Hematopoietic multipotent progenitor cell treated with erythropoietin and hydrocortisone succinate and interleukin-3 and kit ligand, for 15 days (in vitro differentiated cells): ENCODE measurements around the gene RFC4.
"Not testable (repeated sequence)": the region's sequence is repeated elsewhere in the genome, so short reads cannot be mapped to it uniquely, and the experiment has no call there.

Experiments used
- DNase-seq: peaks from one replicate; pipeline ENCODE4 v3.0.0-alpha.2; 2015; ENCODE audit warnings: low spot score

Gene RFC4, protein sequence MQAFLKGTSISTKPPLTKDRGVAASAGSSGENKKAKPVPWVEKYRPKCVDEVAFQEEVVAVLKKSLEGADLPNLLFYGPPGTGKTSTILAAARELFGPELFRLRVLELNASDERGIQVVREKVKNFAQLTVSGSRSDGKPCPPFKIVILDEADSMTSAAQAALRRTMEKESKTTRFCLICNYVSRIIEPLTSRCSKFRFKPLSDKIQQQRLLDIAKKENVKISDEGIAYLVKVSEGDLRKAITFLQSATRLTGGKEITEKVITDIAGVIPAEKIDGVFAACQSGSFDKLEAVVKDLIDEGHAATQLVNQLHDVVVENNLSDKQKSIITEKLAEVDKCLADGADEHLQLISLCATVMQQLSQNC

DNA sequence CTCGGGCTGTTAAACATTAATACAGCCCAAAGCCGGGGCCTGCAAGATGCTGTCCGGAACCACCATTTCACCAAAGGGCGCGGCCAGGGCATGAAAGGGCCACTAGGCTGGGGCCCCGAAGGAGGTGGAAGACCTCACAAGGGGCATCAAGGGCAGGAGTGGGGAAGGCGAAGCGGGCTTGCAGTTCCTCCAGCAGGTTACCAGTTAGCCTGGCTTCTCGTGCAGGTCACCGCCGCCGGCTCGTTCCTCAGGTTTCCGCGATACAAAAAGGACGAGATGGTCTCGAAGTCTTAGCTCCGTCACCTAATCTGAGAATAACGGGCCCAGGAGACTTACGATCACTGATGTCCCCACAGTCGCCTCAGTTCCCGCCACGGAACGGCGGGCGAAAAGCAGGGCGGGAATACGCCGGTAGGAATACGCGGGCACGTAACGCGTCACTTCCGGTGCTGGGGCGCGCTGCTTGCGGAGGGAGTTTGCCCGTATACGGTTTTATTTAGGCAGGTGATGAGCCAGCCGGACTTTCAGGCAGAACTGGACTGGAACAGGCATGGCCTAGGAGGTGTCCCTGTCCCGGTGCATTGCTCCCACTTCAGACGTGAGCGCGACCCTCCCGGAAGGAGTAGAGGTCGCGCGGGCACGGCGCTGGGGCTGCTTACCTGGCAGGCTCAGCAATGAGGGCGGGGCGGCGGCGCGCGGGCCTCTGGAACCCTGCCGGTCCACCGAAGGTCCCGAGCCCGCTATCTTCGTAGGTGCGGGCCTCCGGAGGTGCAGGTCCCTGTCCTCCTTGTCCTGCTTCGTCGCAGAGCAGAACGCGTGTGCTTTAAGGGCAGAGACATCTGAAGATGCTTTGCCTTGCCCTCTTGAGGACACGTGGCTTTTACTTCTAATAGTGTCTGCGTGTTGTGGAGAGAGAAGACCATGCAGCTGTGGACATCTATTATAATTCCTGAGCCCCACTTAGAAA lies at the start of gene RFC4:
Gene RFC4, minus strand, starts transcription at position 394 of the 967 bp plus-strand sequence. CDS start 1,769 bp downstream, outside the sequence.
- peak; percentile 87 for DNase-seq

DNA sequence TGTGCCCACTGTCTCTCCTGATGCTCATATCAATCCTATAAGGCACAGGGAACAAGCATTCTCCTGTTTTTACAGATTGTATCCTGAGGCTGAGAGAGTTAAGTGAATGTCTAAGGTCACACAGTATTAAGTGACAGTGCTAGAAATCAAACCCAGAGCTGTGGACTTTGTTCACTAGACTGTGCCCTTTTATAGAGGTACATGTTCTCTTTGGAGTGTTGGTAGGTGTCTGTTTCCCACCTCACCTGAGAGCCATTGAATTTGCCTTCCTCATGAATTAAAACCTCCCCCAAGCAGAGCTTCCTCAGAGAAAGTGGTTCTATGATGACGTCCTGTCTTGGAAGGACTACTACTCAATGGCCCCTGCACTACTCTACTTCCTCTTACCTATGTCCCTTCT lies 48.7 kb upstream of the RFC4 start:
- DNase-seq = no peak

DNA sequence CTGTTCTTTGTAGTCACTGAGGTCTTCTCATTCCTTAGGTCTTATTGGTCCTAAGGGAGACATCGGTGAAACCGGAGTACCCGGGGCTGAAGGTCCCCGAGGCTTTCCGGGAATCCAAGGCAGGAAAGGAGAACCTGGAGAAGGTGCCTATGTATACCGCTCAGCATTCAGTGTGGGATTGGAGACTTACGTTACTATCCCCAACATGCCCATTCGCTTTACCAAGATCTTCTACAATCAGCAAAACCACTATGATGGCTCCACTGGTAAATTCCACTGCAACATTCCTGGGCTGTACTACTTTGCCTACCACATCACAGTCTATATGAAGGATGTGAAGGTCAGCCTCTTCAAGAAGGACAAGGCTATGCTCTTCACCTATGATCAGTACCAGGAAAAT lies 47.9 kb upstream of the RFC4 start:
- DNase-seq = no peak

DNA sequence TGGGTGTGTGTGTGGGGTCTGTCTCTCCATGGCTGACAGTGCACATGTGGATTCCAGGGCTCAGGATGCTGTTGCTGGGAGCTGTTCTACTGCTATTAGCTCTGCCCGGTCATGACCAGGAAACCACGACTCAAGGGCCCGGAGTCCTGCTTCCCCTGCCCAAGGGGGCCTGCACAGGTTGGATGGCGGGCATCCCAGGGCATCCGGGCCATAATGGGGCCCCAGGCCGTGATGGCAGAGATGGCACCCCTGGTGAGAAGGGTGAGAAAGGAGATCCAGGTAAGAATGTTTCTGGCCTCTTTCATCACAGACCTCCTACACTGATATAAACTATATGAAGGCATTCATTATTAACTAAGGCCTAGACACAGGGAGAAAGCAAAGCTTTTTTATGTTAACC lies 46.7 kb upstream of the RFC4 start:
- DNase-seq = no peak

DNA sequence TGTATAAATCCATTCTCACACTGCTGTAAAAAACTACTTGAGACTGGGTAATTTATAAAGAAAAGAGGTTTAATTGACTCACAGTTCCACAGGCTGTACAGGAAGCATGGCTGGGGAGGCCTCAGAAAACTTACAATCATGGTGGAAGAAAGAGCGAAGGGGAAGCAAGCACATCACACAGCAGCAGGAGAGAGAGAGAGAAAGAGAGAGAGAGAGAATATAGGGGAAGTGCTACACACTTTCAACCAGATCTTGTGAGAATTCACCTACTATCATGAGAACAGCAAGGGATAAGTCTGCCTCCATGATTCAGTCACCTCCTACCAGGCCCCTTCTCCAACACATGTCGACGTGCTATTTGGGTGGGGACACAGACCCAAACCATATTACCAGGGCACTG lies 45.6 kb upstream of the RFC4 start:
- not testable (repeated sequence) for DNase-seq

DNA sequence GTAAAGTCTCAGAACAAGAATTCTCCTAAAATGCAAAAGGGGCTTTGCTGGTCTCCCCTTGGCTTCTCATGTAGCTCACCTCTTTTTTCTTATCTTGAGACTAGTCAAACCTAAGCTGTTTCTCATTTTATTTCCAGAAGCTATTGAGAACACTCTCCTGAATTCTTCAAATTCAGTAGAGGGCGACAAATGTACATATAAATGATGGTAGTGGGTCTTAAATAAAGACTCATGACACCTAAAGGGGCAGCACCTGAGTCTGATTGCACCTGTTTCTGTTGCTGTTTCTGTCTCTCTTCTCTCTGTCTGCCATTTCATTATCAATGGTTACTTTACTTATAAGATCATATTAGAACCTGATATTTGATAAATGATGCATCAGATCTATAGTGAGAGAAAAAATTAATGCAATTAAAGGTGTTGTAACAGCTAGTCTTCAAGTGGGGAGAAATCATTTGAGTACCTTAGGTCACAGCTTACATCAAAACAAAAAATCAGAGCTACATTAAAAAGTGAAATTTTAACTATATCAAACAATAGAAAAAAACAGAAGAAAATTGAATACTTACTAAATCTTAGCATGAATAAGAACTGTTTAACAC lies 43.2 kb upstream of the RFC4 start:
- peak; percentile 50 for DNase-seq

DNA sequence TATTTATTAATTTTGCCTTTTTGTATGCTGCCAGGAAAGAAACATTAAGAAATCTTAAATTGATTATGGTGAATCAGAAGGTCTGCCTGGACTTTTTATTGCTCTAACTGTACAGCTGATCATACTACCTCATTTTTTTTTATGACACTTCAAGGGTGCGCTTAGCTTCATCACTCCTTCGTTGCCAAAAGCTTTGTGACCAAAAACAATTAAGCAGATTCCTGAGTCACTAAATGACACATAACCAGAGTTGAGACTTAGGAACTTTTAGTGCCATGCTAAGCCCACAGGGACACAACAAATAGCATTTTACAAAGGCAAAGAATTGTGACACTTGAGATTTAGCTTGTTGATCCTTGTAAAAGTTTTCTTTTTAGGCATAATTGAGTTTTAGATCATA lies 41.2 kb upstream of the RFC4 start:
- no peak for DNase-seq

DNA sequence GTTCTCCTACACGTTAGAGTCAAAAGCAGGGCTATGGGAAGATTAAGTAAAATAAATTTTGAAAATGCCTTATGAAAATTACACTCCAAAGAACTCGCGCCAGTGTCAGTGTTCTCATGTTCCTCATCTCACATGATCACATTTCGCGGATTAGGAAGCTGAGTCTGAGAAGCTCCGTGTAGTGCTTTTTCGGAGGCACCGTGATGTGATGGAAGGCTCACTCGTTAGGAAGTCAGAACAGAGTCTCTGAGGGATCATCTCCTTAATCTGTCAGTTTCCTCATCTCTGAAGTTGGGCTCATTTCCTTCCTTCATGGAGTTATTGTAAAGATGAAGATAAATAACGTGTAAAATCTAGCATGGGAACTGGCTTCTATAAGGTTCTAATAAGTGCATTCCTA lies 39.5 kb upstream of the RFC4 start:
- no peak for DNase-seq

DNA sequence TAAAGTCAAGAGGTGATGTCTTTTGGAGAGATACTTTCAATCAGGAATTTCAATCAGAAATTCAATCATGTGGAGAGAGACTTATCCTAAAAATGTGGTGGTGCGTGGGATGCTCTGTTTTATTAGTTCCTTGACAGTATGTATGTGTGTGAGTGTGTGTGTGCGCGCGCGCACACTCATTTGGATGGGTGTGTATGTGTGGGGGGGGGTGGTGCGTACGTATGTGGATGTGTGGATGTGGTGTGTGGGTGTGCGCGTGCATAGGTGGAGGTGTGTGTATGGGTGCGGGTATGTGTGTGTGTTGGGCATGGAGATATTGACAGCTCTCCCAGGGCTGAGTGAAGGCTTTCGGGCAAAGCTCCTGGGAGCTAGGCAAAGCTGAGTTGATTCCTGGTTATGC lies 38.6 kb upstream of the RFC4 start:
- DNase-seq = no peak

DNA sequence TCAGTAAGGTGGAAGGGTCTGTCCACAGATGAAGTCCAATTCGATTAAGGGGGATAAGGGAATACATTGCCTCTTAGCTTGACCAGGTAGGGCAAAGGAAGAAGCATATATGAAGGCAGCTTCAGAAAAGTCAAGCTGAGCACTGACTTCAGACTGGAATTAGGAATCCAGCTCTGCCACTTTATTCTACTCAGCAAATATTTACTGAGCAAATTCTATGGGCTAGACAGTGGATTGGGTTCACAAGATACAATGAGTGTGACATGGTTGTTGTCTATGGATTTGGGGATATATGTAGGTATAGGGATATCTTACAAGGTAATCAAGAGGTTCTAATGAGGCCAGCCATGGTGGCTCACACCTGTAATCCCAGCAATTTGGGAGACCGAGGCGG lies 36.8 kb upstream of the RFC4 start:
- DNase-seq = no peak

DNA sequence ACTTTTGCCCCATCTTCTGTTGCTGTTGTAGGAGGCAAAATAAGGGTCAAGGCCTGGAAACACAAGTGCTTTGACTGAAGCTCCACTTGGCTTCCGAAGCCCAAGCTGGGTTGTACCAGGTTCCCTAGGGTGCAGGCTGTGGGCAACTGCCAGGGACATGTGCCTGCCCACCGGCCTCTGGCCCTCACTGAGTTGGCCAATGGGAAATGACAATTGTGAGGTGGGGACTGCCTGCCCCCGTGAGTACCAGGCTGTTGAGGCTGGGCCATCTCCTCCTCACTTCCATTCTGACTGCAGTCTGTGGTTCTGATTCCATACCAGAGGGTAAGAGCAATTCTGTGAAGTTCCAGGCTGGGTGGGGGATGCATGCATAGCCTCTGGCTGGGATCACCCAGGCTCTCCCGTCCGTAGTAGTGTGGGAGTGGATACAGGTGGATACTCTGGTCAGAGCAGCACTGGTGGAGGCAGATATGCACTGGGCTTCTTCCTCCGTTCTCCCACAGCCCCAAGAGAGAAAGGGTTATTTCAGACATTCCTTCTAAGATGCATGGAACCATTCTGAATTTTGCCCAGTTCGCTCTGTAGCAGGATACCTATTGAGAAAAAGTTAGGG lies 36.2 kb upstream of the RFC4 start, which contains the start of gene ADIPOQ:
Gene ADIPOQ, plus strand, starts transcription at position 285 of the 613 bp plus-strand sequence. CDS start 10,349 bp downstream, outside the sequence.
- DNase-seq = no peak

DNA sequence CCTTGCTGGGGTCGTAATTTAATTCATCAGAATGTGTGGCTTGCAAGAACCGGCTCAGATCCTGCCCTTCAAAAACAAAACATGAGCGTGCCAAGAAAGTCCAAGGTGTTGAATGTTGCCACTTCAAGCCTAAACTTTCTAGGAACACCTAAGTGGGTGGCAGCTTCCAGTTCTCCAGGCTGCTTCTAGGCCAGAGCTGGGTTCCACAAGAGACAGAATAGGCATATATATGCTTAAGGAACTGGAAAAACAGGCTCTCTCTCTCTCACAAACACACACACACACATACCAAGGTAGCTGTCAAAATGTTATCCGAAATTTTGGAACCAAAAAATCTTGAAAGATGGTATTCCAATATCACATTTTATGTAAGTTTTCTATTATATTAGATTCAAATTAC lies 35.3 kb upstream of the RFC4 start:
- no peak for DNase-seq

DNA sequence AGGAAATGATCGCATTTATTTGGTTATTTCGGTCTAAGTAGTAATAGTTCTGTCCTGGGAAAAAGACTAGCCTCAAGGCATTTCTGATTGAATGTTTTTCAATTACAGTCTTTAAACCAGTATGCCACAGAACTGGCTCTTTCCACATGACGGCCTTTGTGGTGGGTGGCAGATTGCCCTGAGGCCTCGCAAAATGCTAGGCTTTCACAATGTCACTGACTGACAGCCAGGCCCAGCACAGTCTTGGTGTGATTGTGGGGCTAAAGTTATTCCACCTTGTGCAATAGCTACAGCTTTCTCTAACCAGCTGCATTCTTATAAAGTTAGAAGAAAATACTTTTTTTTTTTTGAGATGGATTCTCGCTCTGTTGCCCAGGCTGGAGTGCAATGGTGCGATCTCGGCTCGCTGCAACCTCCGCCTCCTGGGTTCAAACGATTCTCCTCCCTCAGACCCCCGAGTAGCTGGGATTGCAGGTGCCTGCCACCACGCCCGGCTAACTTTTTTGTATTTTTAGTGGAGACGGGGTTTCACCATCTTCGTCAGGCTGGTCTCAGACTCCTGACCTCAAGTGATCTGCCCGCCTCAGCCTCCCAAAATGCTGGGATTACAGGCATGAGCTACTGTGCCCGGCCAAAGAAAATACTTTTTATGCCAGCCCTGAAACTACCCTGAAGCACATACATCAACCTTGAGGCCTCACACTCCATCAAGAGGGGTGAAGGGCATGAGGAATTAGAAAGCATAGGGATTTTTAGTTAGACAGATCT lies 33.8 kb upstream of the RFC4 start:
- DNase-seq = no peak

DNA sequence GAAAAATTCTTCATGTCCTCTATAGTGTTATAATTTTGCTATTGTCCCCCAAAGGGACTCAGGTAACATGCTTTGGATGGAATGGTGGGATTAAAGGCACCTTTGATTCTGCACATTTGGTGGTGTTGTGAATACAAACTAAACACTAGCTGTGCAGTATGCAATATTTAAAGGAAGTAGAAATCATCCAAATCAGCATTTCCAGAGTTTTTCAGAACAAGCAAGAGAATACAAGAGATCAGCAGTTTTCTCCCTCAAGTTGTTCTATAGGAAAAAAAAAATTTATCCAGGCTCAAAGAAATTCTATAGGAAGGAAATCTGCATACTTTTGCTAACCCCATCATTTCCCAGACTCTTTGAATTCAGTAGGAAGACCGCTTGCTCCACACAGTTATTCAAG lies 26.0 kb upstream of the RFC4 start:
- DNase-seq = no peak

DNA sequence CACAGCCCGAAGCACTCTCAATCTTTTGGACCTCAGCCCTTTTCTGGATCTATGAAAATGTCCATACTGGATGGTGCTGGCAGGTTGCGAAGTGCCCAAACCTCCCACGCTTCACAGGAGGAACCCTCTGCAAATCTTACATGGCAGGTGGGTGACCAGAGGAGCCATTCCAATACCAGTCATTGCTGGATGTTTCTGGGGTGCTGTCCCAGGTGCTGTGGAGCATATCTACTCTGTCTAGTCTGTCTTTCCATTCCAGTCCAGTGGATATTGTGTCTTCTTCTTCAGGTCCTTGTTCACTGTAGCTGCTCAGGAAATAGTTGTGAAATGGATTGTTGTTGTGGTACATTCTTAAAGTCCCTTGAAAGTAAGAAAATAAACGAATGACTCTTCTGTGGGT lies 25.5 kb upstream of the RFC4 start:
- DNase-seq = no peak

DNA sequence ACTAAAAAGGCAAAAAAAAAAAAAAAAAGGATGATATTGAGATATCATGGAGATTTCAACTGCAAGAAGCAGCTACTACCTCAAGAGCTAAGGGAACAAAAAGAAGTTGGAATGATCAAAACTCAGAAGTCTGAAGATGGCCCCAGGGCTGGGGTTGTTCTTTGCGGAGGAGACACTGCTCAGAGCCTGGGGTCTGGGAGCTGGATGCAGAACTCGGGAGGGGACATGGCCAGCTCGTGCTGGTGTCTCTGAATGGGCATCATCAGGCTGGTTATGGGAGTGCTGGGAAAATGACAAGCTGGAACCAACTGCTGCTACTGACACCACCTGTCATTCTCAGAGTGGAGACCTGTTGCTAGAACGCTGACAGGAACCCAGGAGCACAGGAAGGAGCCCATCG lies 22.1 kb upstream of the RFC4 start:
- DNase-seq = no peak

DNA sequence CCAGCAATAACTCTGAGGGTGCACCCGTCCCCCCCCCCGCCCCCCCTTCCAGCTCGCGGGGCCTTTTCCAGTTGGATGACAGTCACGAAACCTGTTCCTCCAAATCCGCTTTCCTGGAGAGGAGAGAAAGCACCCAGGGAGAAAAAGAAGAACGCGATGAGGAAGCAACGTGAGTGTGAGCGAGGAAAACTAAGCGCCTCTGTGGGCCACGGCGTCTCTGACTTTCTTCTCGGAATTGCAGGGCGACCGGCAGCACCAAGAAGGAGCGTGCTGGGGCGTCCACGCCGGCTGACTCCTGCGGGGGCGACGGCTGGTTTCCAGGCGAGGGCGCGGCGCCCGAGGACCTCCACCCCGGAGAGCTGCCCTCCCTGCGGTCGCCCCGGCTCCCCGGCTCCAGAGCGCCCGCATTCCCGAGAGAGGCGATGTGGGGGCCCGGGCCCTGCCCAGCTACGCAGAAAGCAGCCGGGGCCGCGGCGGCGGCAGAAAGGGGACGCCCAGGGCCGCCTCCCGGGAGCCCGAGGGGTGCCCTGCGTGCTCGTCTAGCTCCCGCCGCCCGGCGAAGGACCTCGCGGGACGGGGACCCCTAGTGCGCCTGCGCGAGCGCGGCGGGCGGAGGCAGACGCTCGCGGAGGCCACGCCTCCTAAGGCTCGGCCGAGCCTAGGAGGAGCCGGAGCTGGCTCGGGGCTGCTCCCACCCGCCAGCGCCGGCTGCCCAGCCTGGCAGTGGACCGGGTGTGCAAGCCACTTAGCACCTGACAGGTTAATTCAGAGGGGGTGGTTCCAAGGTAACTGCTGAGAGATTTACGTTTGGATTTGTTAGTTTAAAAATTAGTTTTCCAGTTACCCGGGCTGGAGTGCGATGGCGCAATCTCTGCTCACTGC lies 20.9 kb upstream of the RFC4 start:
- peak; percentile 92 for DNase-seq

DNA sequence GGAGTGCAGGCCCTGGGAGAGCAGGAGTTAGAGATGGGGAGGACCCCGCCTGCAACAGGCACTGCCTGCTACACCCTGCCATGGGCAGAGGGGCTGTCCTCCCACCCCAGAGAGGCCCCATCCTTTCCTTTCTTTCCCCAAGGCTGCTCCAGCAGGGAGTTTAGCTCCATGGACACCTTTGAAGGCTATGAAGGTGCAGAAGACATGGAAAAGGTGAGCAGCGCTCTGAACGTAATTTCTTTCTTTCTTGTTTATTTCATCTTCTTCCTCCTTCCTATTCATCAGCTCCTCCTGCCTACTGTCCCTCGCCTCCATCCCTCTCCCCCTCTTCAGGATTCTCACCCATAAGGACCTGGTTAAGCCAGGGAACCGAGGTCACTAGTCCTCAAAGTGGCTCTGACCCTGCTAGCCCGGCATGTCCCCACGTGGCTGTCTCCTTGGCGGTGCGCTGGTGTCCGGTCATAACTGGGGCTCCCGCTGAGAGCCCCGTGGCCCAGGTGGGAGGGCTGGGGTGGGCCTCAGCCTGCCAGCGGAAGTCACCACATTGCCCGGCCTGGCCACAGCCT lies 20.2 kb upstream of the RFC4 start:
- DNase-seq = no peak

DNA sequence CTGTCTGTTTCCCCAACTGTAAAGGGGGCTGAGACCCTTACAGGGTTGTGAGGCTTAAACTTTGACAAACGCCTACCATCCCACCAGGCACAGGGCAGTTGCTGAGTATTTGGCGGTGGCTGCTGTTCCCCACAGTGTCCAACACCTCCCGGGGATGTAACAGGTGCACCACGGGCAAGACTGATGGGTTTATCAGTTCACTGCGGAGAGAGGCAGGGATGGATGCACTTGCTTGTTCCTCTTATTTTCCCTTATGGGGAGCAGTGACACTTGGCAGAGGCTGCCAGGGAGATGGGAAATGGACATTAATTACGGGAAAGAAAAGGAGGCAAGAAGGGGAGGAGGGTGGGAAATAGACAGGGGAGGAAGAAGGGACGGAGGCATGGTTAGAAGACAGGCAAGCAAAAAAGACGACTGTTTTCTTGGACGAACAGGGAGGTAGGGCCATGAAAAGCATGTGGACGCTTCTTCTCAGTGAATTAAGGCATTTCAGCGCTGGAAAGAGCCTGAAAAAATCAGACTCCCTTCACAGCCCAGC lies 19.7 kb upstream of the RFC4 start:
- DNase-seq = no peak
